ENCODE results near the gene MPDZ.

Gene MPDZ

GRCh38 chr9:13279284-13280141 lies at the start of gene MPDZ:
Gene MPDZ, minus strand, starts transcription at chr9:13279692. Its CDS starts 29,377 bp downstream, at chr9:13250315.
- no peak for DNase-seq (ENCODE audit: low spot score)

DNA sequence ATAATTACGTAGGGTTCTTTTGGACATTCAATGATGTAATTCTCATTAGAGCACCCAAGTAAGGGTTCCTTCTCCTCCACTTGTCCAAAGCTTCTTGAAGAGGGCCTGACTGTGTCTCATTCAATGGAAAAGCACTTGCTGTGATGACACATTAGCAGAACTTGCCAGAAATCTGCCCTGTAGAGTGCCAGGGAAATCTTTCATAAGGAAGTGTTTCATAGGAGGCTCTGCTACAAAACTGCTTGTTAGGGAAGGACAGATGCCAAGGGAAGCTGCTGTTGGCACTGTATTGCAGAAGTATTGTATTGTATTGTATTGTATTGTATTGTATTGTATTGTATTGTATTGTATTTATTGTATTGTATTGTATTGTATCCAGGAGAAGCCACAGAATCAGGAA lies 45.5 kb upstream of the MPDZ start:
- no peak for DNase-seq (ENCODE audit: low spot score)

DNA sequence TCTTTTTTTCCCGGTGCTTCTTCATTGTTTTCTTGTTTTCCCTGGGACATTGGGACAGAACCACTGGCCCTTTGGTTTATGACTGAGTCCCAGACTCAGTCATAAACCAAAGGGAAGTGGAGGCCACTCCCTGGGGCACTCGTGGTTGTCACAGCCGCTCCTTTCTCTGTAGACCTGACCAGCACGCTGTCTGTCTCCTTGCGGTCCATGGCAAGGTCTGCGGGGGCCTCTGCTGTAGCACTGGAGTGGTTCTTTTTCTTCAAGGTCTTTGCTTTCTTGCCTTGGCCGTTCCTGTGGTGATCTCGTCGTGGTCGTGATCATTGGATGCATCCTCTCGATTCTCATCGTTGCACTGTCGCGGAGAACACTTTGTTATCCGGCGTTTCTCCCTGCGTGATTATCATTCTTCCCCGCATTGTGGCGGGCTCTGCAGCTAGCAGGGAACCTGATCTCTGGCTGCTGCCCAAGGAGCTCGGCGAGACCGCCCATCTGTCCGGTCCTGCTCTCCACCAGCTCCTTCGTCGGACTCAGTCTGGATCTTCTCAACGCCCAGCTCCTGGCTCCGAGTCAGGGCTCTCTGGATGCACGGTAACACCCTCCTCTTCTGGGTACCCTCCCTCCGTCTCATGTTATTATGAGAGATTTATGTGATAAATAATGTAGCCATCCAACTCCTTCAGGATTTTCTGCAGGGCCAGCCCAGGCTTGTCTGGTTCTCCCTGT lies 43.5 kb upstream of the MPDZ start:
- DNase-seq (ENCODE audit: low spot score) = no peak

DNA sequence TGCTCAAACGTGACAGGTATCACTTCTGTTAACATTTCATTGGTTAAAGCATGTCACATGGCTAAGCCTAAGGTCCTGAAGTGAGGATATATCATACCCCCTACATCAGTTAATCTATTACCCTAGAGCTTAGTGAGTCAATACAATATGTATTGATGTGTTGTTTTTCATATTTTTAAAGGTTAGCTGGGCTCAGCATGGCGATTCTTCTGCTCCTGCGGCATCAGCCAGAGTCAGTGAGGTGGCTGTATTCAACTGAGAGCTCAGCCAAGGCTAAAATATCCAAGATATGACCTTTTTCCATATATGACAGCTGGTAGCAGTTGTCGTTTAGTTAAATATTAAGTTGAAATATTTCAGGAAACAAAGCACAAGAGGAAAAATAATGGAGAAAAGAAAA lies 38.5 kb upstream of the MPDZ start:
- DNase-seq (ENCODE audit: low spot score) = no peak

DNA sequence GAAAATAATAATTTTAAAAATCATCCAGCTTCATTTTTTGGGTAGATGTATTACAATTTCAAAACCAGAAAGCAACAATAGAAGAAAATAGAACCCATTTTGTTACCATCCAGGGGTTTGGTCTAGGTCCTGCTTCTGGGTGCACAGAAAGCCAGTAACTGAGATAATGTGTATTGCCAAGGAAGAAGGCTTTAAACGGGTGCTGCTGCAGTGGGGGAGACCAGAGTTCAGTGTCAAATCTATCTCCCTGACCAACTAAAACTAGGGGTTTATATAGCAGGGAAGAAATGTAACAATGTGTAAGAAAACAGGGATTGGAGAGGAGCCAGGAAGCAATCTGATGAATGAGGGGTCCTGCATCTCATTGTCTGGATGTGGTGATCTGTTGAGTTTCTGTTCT lies 17.5 kb upstream of the MPDZ start:
- no peak for DNase-seq (ENCODE audit: low spot score)

GRCh38 chr9:13295556-13295955 lies 16.1 kb upstream of the MPDZ start:
- DNase-seq (ENCODE audit: low spot score) = no peak

DNA sequence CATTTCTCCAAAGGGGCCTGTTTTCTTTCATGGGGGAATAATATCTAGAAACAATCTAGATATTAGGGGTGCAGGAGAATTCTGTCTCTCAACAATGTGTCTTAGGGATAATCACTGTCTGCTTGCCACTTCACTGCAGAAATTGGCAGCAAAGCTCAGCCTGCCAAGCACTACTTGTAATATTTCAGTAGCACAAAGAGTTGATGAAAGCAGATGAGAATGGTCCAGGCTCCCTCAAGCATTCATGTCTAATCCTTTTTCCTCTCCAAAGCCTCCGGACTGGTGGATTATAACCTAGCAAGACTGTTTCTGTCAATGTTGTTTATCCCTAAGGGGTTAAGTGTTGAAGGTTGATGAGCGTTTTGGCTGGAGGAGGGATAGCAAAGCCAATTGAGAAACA lies 13.3 kb upstream of the MPDZ start:
- DNase-seq (ENCODE audit: low spot score) = no peak

DNA sequence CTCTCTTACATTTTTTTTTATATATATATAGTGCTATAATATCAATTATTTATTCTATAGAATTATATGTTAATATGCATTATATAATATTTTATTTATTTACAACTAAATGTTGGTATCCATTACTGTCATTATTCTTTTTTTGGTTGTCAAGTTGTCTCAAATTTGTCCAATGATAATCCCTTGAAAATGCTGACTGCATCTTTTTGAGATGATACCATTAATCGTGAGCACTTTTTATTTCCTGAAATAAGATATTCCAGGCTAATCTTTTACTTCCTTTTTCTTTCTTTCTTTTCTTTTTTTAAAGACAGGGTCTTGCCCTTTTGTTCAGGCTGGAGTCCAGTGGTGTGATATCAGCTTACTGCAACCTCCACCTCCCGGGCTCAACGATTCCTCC lies 12.7 kb upstream of the MPDZ start:
- no peak for DNase-seq (ENCODE audit: low spot score)

GRCh38 chr9:13291718-13292117 lies 12.2 kb upstream of the MPDZ start:
- DNase-seq (ENCODE audit: low spot score) = no peak

GRCh38 chr9:13284011-13284410 lies 4.5 kb upstream of the MPDZ start:
- DNase-seq (ENCODE audit: low spot score) = no peak

DNA sequence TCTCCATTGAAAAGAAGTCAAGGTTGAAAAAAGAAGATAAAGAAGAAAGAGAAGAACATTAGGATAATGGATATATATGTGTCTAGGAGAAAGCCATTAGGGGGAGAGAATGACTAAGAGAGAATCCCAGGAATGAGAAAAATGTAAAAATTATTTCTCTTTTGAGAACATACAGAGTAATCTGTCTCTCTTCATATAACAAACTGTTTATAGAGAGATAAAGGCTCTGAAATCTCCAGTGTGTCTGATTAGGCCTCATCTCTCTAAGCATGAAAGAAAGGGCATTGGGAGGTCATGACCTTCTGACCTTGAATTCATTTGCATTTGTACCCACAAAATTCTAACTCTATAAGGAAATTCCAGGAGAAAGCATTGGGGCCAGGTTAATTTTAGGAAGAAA lies 3.5 kb upstream of the MPDZ start:
- no peak for DNase-seq (ENCODE audit: low spot score)

- no peak for DNase-seq (ENCODE audit: low spot score)
These were observed 2.0 kb upstream of the MPDZ start for GRCh38 chr9:13281356-13282016.

- no peak for DNase-seq (ENCODE audit: low spot score)
These were observed 885 bp downstream of the MPDZ start for GRCh38 chr9:13278368-13279246.

- no peak for DNase-seq (ENCODE audit: low spot score)
These were observed 1.5 kb downstream of the MPDZ start for GRCh38 chr9:13278023-13278367.

- no peak for DNase-seq (ENCODE audit: low spot score)
These were observed 4.4 kb downstream of the MPDZ start for GRCh38 chr9:13274886-13275641.

GRCh38 chr9:13270734-13271133 lies 8.8 kb downstream of the MPDZ start:
- no peak for DNase-seq (ENCODE audit: low spot score)

GRCh38 chr9:13269589-13270452 lies 9.7 kb downstream of the MPDZ start:
- DNase-seq (ENCODE audit: low spot score) = no peak

- no peak for DNase-seq (ENCODE audit: low spot score)
These were observed 11.0 kb downstream of the MPDZ start for GRCh38 chr9:13268469-13268868.

GRCh38 chr9:13267743-13268142 lies 11.7 kb downstream of the MPDZ start:
- DNase-seq (ENCODE audit: low spot score) = no peak

DNA sequence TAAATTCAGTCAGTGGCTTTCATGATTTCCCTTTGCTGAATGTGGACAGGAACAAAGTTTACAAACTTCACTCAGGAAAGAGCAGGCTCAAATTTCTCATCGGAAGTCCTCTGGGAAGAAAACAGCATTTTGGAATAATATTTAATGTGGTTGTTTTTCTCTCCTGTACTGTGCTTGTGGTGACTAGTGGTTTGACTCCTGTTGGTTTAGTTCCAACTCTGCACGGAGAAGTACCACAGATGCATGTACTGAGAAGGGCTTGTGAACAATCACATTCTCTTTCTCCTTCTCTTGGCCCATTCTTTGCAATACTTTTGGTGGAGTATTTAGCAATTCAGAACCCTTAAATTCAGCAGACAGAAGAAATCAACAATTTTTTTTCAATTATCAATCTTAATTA lies 13.3 kb downstream of the MPDZ start:
- no peak for DNase-seq (ENCODE audit: low spot score)
